Mesenchymal stem cell (in vitro differentiated cells and primary cell): ENCODE measurements around the gene FAF1.

Experiments used
- DNase-seq: peaks from one replicate; pipeline ENCODE4 v3.0.0-alpha.2; 2013
- H2AFZ ChIP-seq: one replicate; pipeline ENCODE4 v1.6.1; 2013; ENCODE audit warnings: low read depth, mild to moderate bottlenecking, control low read depth, inconsistent platforms, low read length, moderate library complexity
- H2AK5ac ChIP-seq: 2 replicates; pipeline ENCODE4 v1.6.1; 2013; ENCODE audit warnings: low read length, moderate library complexity, mild to moderate bottlenecking, inconsistent platforms; ENCODE audit not compliant: severe bottlenecking
- H2BK120ac ChIP-seq: one replicate; pipeline ENCODE4 v1.6.1; 2013; ENCODE audit warnings: low read depth, mild to moderate bottlenecking, inconsistent platforms, low read length, moderate library complexity
- H2BK12ac ChIP-seq, 2 experiments: one replicate each; pipeline ENCODE4 v1.6.1; 2013; ENCODE audit warnings: inconsistent platforms in 2 of 2, low read length in 2 of 2, mild to moderate bottlenecking in 2 of 2, moderate library complexity in 2 of 2, control low read depth in 1 of 2
- H2BK15ac ChIP-seq: one replicate; pipeline ENCODE4 v1.6.1; 2013; ENCODE audit warnings: mild to moderate bottlenecking, low read depth, inconsistent platforms; ENCODE audit not compliant: poor library complexity, severe bottlenecking
- H2BK5ac ChIP-seq: 2 replicates; pipeline ENCODE4 v1.6.1; 2013; ENCODE audit warnings: low read depth, mild to moderate bottlenecking, low read length, control low read depth, inconsistent platforms; ENCODE audit not compliant: poor library complexity, severe bottlenecking
- H3K14ac ChIP-seq, 2 experiments: one replicate each; pipeline ENCODE4 v1.6.1; 2013; ENCODE audit warnings: inconsistent platforms in 2 of 2, low read length in 2 of 2, control low read depth in 1 of 2, mild to moderate bottlenecking in 1 of 2, moderate library complexity in 1 of 2
- H3K18ac ChIP-seq, 2 experiments: one replicate each; pipeline ENCODE4 v1.6.1; 2013; ENCODE audit warnings: inconsistent platforms in 2 of 2, low read length in 2 of 2, control low read depth in 1 of 2, low read depth in 1 of 2, mild to moderate bottlenecking in 1 of 2
- H3K23ac ChIP-seq, 2 experiments: one replicate each; pipeline ENCODE4 v1.6.1; 2013; ENCODE audit warnings: inconsistent platforms in 2 of 2, low read length in 2 of 2, mild to moderate bottlenecking in 2 of 2, moderate library complexity in 2 of 2, control low read depth in 1 of 2
- H3K27ac ChIP-seq: 2 replicates; pipeline ENCODE4 v1.5.1; 2013; ENCODE audit warnings: mild to moderate bottlenecking, moderate library complexity, low read length, control low read depth, inconsistent platforms; ENCODE audit not compliant: poor library complexity, severe bottlenecking
- H3K27me3 ChIP-seq, 2 experiments: 2 replicates each; pipeline versions ENCODE4 v1.6.1 to v1.7.0; 2013; ENCODE audit warnings: low read length in 2 of 2, mild to moderate bottlenecking in 2 of 2, moderate library complexity in 2 of 2, control low read depth in 1 of 2, inconsistent platforms in 1 of 2; ENCODE audit not compliant: control insufficient read depth in 1 of 2, insufficient read depth in 1 of 2
- H3K36me3 ChIP-seq, 2 experiments: 2 replicates each; pipeline versions ENCODE4 v1.6.1 to v1.7.0; 2013; ENCODE audit warnings: low read length in 2 of 2, control low read depth in 1 of 2, inconsistent platforms in 1 of 2, low read depth in 1 of 2, mild to moderate bottlenecking in 1 of 2; ENCODE audit not compliant: insufficient read depth in 2 of 2, control insufficient read depth in 1 of 2
- H3K4ac ChIP-seq, 2 experiments: one replicate each; pipeline ENCODE4 v1.6.1; 2013; ENCODE audit warnings: inconsistent platforms in 2 of 2, low read length in 2 of 2, mild to moderate bottlenecking in 2 of 2, moderate library complexity in 2 of 2, control low read depth in 1 of 2, low read depth in 1 of 2
- H3K4me1 ChIP-seq: 2 replicates; pipeline ENCODE4 v1.6.1; 2013; ENCODE audit warnings: low read depth, low read length, control low read depth; ENCODE audit not compliant: control insufficient read depth, insufficient read depth
- H3K4me2 ChIP-seq: 2 replicates; pipeline ENCODE4 v1.6.1; 2013; ENCODE audit warnings: low read length, mild to moderate bottlenecking, inconsistent platforms; ENCODE audit not compliant: poor library complexity, severe bottlenecking
- H3K4me3 ChIP-seq, 2 experiments: 2 replicates each; pipeline versions ENCODE4 v1.5.1 to v1.7.0; 2013; ENCODE audit warnings: low read length in 2 of 2, mild to moderate bottlenecking in 2 of 2, control low read depth in 1 of 2, low read depth in 1 of 2; ENCODE audit not compliant: insufficient read depth in 1 of 2
- H3K79me1 ChIP-seq: replicated peaks from 2 replicates; pipeline ENCODE4 v1.6.1; 2013; ENCODE audit warnings: mild to moderate bottlenecking, control low read depth, low read length, inconsistent platforms; ENCODE audit not compliant: poor library complexity, severe bottlenecking
- H3K9ac ChIP-seq: 2 replicates; pipeline ENCODE4 v1.7.0; 2013; ENCODE audit warnings: mild to moderate bottlenecking, low read length, moderate library complexity
- H3K9me3 ChIP-seq: 2 replicates; pipeline ENCODE4 v1.7.0; 2013; ENCODE audit warnings: mild to moderate bottlenecking, low read length; ENCODE audit not compliant: control insufficient read depth
- H4K8ac ChIP-seq: one replicate; pipeline ENCODE4 v1.6.1; 2013; ENCODE audit warnings: inconsistent platforms, mild to moderate bottlenecking, low read length, moderate library complexity
- H4K91ac ChIP-seq: one replicate; pipeline ENCODE4 v1.6.1; 2013; ENCODE audit warnings: mild to moderate bottlenecking, low read length, inconsistent platforms
- WGBS: methylation state at CpG from one replicate; pipeline ENCODE4 v1.1.7; 2013; ENCODE audit warnings: mixed read lengths; 5-methylcytosine and 5-hydroxymethylcytosine counted together

FAF1 gene

DNA sequence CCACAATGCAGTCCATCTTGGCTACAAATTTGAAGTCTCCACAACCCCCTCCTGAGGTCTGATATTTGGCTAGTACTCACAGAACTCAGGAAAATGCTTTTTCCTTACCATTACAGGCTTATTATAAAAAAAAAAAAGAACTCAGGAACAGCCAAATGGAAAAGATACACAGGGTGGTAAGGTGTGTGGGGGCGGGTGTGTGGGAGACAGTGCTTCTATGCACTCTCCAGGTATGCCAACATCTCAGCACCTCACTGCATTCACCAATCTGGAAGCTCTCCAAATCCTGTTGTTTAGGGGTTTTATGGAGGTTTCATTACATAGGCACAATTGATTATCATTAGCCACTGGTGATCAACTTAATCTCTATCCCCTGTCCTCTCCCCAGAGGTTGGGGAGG lies 126.9 kb downstream of the FAF1 start:
- Histone ChIP-seq H3K23ac (no peak overlapping the region), H2BK120ac (no peak overlapping the region), H3K14ac (no peak overlapping the region), H3K36me3 (no peaks in the 10 kb centered on the region), H3K18ac (no peak overlapping the region), H3K4ac (no peak overlapping the region), H2BK5ac (no peak overlapping the region), H3K27me3 (no peaks in the 10 kb centered on the region), H4K91ac (no peak overlapping the region), H2AK5ac (no peak overlapping the region), H3K9ac (no peak overlapping the region), H3K27ac (no peak overlapping the region), H2AFZ (no peak overlapping the region), H2BK12ac (no peak overlapping the region), H3K4me2 (no peak overlapping the region), H3K9me3 (no peaks in the 10 kb centered on the region), H4K8ac (no peak overlapping the region), H3K79me1 (peaks cover 17% of the 10 kb centered on the region), H3K4me1 (no peaks in the 10 kb centered on the region), H3K4me3 (no peak overlapping the region), H2BK15ac (no peak overlapping the region)
- no peak for DNase-seq
- 100% methylated on average over 1 of the region's 1 CpG for WGBS

DNA sequence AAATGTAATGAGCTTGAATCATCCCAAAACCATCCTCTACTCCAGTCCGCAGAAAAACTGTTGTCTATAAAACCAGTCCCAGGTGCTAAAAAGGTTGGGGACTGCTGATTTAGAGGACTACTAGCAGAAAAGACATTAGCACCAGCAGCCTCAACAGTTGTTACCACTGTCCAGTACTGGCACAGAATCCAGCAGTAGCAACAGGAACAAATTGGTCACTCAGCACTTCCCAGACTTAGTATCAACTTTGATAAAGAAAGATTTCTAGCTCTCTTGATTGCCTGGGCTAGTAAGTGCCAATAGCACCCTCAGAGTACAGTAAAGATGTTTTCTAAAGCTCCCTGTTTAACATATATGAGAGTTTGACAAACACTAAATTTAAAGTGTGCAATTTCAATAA lies 127.9 kb downstream of the FAF1 start:
- no peak overlapping the region for H3K18ac ChIP-seq
- no peak overlapping the region for H2BK5ac ChIP-seq
- no peak overlapping the region for H3K4ac ChIP-seq
- H4K91ac ChIP-seq = no peak overlapping the region
- 78% methylated on average over 1 of the region's 1 CpG for WGBS
- H4K8ac ChIP-seq = no peak overlapping the region
- no peak overlapping the region for H3K4me2 ChIP-seq
- H3K79me1 ChIP-seq = peaks cover 17% of the 10 kb centered on the region
- no peaks in the 10 kb centered on the region for H3K36me3 ChIP-seq
- no peak overlapping the region for H2BK15ac ChIP-seq
- H3K23ac ChIP-seq = no peak overlapping the region
- H2BK120ac ChIP-seq = no peak overlapping the region
- H2AFZ ChIP-seq = no peak overlapping the region
- no peak overlapping the region for H2BK12ac ChIP-seq
- H3K9me3 ChIP-seq = no peaks in the 10 kb centered on the region
- DNase-seq = no peak
- H3K27ac ChIP-seq = no peak overlapping the region
- no peaks in the 10 kb centered on the region for H3K27me3 ChIP-seq
- H2AK5ac ChIP-seq = no peak overlapping the region
- no peak overlapping the region for H3K14ac ChIP-seq
- H3K4me1 ChIP-seq = no peaks in the 10 kb centered on the region
- H3K4me3 ChIP-seq = no peak overlapping the region
- no peak overlapping the region for H3K9ac ChIP-seq

DNA sequence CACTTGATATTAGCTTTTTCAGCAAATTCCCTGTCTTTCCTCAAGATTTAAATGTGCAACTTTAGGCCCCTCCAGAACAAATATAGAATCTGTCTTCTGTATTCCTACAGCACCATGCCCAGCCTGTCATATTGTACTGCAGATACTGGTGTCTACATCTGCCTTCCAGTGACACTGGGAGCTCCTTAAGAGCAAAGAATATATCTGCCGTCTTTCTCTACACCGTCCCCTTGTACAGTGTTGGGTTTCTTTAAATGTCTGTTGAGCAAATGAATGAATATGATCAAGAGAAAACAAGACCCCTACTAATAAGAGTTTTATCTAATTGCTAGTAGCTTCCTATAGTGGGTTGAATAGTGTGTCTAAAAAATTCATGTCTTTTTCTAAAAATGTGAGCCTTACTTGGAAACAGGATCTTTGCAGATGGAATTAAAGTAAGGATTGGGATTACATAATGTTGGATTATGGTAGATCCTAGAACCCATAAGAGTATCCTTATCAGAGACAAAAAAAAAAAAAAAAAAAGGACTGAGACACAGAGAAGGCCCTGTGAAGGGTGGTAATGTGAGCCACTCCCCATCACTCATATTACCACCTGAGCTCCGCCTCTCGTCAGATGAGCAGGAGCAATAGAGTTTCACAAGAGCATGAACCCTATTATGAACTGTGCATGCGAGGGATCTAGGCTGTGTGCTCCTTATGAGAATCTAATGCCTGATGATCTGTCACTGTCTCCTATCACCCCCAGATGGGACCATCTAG lies 128.6 kb downstream of the FAF1 start:
- Histone ChIP-seq H3K4me2 (no peak overlapping the region), H3K18ac (no peak overlapping the region), H3K4ac (no peak overlapping the region), H3K27me3 (no peaks in the 10 kb centered on the region), H3K14ac (no peak overlapping the region), H3K9ac (no peak overlapping the region), H3K27ac (no peak overlapping the region), H2AK5ac (no peak overlapping the region), H4K91ac (no peak overlapping the region), H3K36me3 (no peaks in the 10 kb centered on the region), H3K4me1 (no peaks in the 10 kb centered on the region), H2BK12ac (no peak overlapping the region), H4K8ac (no peak overlapping the region), H3K23ac (no peak overlapping the region), H3K79me1 (peaks cover 17% of the 10 kb centered on the region), H2BK5ac (no peak overlapping the region), H2BK120ac (no peak overlapping the region), H2AFZ (no peak overlapping the region), H3K4me3 (no peak overlapping the region), H3K9me3 (no peaks in the 10 kb centered on the region), H2BK15ac (no peak overlapping the region)
- 100% methylated on average over 2 of the region's 5 CpGs for WGBS
- no peak for DNase-seq

DNA sequence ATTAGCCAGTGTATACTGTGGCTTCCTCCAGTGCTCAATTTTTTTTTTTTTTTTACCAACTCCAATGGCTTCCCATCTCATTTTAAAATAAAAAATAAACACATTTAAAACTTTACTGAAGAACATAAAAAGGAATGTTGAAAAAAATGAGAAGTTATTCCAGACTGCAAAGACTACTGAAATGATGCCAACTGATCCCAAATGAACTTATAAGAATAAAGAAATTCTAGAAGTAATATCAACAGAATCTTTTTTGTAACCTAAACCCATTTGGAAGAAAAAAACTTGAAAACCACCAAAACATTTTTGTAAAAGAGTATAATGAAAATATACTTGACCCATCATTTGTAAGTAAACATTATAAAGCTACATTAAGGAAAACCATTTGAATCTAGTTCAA lies 129.4 kb downstream of the FAF1 start:
- Histone ChIP-seq H3K18ac (no peak overlapping the region), H2BK15ac (no peak overlapping the region), H2AK5ac (no peak overlapping the region), H3K79me1 (peaks cover 17% of the 10 kb centered on the region), H3K9me3 (no peaks in the 10 kb centered on the region), H3K27me3 (no peaks in the 10 kb centered on the region), H2BK5ac (no peak overlapping the region), H3K27ac (no peak overlapping the region), H3K4ac (no peak overlapping the region), H3K23ac (no peak overlapping the region), H4K91ac (no peak overlapping the region), H2BK120ac (no peak overlapping the region), H3K9ac (no peak overlapping the region), H3K4me2 (no peak overlapping the region), H3K36me3 (no peaks in the 10 kb centered on the region), H3K4me3 (no peak overlapping the region), H3K4me1 (no peaks in the 10 kb centered on the region), H2AFZ (no peak overlapping the region), H2BK12ac (no peak overlapping the region), H4K8ac (no peak overlapping the region), H3K14ac (no peak overlapping the region)
- DNase-seq = no peak
